ENCODE results near the gene RASL12.

- no peak for TF ChIP-seq CTCF (IDR thresholded peaks at IDR 0.05)
- no peak for TF ChIP-seq POLR2AphosphoS5 (IDR thresholded peaks at IDR 0.05; ENCODE audit: insufficient read depth in 1 of 2, low read depth in 1 of 2)
- no peak for TF ChIP-seq POLR2A (IDR thresholded peaks at IDR 0.05)
These were observed 47.3 kb upstream of the RASL12 start, which contains the start of gene UBAP1L for GRCh38 chr15:65115086-65115485.
